GM18511 (cell line): Measurements from ENCODE around the gene SPRY2.

ENCODE experiments used
- ATAC-seq: cut with Tn5 transposase; IDR thresholded peaks from one replicate; pipeline ENCODE4 v1.9.1; 2021; ENCODE audit warnings: mild to moderate bottlenecking, moderate library complexity; ENCODE audit not compliant: unreplicated experiment

SPRY2 gene

GRCh38 chr13:80314711-80315653, 25.9 kb downstream of the SPRY2 start:
- no peak for ATAC-seq

- ATAC-seq, result no peak
These were observed 27.2 kb downstream of the SPRY2 start for GRCh38 chr13:80313668-80314256.

- ATAC-seq, result no peak
These were observed 28.0 kb downstream of the SPRY2 start for GRCh38 chr13:80312967-80313366.

GRCh38 chr13:80312012-80312704, 28.8 kb downstream of the SPRY2 start:
- no peak for ATAC-seq

- ATAC-seq, result no peak
These were observed 31.0 kb downstream of the SPRY2 start for GRCh38 chr13:80309926-80310325.

GRCh38 chr13:80307401-80307987, 33.4 kb downstream of the SPRY2 start:
- ATAC-seq, result no peak

- ATAC-seq, result no peak
These were observed 34.5 kb downstream of the SPRY2 start for GRCh38 chr13:80306337-80306972.

GRCh38 chr13:80305737-80306136, 35.2 kb downstream of the SPRY2 start:
- no peak for ATAC-seq

- no peak for ATAC-seq
These were observed 37.6 kb downstream of the SPRY2 start for GRCh38 chr13:80303225-80303811.

- ATAC-seq, result no peak
These were observed 41.9 kb downstream of the SPRY2 start for GRCh38 chr13:80299046-80299445.

- no peak for ATAC-seq
These were observed 43.4 kb downstream of the SPRY2 start for GRCh38 chr13:80297503-80297902.

GRCh38 chr13:80297094-80297493, 43.8 kb downstream of the SPRY2 start:
- ATAC-seq, result no peak

- no peak for ATAC-seq
These were observed 44.3 kb downstream of the SPRY2 start for GRCh38 chr13:80296638-80297037.

- ATAC-seq, result no peak
These were observed 50.3 kb downstream of the SPRY2 start for GRCh38 chr13:80290591-80290990.
